Measurements from ENCODE around the gene HDAC9. TPM values are rescaled to one million over a fixed set of nuclear protein-coding genes. Genes with fewer than 3 reads are reported as not detected.

The HDAC9 gene
- total RNA-seq, 1 experiment from 2014 or later, result 0.02 TPM

Small RNA genes within 50 kb of the gene (small RNA-seq; reads per million reads assigned to genes)
- 0 reads per million in 2 experiments for gene RN7SKP266

All from NCI-H460 (cell line).